Measurements from ENCODE around the gene DLGAP1.

The DLGAP1 gene

DNA sequence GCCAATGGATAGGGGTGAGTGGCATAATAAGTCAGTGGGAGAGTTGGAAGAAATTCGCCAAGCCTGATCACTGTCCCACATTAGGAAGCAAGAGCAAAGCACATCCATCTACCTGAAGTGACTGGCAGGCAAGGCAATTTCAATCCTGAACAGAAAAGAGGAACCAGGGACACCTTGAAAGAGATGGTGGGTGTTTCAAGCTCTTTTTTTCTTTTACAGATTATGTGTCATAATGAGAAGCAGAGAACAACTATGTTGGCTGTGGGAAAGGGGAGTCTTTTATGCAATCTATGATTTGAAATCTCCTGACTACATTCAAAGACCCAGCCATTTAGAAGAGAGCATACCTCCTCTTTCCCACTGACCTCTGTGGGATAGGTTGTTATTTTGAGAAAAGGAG lies 941.6 kb downstream of the DLGAP1 start:
- DNase-seq = no peak

DNA sequence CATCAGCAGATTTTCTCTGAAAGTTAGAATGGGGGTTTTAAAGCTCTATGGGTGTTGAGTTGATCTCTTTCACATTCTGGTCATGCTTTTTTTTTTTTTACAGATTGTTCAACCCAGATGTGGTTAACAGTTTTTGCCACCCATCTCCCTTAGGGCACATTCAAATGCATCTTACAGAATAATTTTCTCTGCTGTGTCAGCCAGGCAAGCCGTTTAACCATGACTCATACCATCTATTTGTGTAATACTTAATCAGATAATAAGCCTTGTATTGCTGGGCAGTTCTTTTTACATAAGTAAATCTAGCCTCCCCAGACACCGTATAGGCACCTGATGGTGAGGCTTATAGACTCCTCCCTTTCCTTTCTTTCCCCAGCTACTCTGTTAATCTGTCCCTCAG lies 943.1 kb downstream of the DLGAP1 start:
- DNase-seq = peak; percentile 51

DNA sequence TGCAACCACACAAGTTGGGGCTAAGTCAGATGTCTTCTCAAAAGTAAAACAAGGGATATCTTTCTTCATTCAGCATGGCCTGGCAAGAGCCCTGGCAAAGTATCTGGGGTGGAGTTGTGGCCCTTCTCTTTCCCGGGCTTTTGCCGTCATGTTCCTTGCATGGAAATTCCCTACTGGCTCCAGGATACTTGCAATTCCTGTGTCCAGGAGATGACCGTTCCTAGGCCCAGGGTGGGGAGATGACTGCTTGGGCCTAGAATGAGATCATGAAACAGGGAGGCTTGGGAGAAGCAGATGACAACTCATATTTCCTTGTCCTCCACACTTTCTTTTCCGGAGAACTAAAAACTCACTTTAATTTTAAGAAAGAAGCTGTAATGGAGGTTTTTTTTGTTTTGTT lies 944.2 kb downstream of the DLGAP1 start:
- DNase-seq = no peak

DNA sequence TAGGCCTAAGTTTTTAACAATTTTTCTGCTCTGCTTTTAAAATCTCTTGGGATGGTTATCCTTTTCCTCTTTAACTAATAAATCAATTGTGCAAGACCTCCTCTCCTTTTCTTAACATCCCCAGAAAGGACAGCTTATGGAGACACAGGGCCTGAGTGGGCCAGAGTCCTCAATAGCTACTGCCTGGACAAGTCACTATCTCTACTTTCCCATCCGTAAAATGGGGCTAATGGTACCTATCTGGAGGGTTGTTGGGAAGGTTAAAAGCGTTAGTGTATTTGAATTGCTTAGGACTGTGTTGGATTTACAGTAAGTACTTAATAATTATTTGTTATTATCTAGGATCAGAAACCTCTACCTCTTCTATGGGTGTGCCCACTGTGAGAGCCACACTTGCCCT lies 945.1 kb downstream of the DLGAP1 start:
- DNase-seq = no peak

DNA sequence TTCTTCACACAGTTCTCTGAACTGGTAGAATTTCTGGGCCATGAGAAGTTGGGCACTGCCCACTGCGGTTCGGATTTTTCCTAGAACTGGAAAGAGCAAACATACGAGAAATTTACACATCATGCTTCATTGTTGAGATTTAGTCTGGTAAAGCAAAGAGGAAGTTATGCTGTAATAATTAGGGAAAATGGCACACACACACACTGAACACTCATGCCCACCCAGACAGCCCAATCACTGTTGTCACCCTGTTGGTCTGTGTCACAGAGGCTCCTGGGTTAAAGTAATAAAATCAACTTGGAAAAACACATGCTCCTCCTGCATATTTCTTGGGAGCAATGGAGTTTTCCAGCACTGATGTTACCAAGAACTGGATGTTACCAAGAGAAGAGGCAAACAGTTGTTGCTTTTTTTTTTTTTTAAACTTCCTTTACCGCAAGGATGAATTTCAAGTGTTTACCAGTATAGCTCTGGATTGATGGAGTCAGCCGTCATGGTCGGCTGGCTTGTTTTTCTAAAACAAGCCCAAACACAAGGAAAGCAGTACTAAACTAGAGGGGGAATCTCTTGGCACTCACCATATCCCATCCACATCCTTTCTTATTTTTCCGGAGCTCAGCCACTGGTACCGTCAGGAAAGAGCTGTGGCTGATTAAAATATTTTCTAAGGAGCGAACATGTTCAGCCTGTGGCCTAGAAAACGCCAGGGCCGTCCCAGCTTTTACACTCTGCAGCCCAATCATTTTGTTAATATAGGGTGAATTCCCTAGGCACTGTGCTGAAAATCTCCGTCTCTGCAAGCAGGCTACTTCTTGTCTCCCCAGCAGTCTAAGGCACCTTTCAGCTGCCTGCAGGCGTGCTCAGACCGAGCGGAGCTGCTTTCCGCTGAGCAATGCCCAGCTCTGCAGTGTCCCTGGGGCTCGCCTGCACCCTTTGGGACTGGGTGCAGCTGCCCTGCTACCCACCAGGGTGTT lies 946.2 kb downstream of the DLGAP1 start:
- peak; percentile 27 for DNase-seq

DNA sequence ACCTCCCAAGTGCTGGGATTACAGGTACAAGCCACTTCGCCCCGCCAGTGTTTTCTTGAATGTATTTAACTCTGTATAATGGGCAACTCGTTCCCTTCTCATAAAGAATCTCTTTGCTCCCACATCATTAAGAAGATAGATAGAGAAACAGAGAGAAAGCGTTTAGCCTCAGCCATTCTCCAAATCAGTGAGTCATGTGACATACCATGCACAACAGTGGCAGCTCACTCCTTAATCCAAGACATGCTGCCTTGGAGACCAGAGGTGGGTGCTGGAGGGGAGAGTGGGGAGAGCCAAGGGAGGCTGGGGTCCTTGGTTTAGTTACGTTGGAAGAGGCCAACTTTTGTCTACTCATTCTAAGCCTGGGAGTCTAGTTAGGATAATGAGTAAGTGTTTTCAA lies 950.5 kb downstream of the DLGAP1 start:
- no peak for DNase-seq

DNA sequence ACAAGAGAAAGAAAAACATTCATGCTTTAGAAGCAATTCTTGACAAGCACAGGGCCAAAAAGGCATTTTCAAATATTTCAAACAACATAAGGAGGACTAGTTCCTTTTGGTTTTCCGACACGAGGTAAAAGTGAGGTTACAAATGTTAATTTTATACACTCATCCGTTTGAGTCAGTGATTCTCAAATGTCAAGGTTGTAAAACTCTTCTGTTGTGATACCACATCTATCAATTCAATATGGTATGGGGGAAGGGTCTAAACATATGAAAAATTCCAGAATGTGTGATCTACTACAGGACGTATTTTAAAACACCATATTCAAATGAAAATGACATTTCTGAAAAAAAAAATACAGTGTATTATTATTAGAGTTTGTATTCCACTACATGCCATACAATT lies 952.5 kb downstream of the DLGAP1 start:
- no peak for DNase-seq

DNA sequence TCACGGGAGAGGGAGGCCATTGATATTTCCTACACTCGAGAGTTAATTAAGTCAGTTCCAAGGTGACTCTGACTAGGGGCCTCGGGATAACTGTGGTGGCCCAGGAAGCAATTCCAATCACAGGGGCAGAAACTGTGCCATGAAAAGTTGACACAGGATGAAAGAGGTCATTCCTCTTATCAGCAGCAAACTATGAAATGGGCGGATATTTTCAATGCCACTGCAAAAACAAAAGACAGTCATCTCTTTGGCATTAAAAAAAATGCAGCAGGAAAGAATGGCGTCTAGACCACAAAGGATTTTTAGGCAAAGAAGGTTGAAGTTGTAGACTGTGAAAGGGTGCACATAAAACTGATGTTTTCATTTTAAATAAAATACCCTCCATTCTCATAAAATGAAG lies 955.1 kb downstream of the DLGAP1 start:
- no peak for DNase-seq

DNA sequence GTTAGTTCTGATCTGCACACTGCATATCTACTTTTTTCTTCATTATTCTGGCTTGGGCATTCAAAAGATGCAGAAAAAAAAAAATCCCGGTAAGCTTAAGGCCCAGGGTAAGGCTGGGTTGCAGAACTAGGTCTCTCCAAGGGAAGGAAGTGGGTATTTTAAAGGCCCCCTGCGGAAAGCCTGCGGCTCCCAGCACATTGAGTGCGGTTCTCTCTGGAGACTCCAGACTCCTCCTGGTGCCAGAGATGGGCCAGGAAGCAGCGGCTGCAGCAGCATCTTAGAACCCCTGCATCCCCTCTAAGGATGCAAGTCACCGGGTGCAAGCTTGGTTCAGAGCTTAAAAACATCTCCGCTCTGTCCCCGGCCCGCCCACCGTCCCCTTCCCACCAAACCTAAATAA lies 955.6 kb downstream of the DLGAP1 start:
- DNase-seq = peak; percentile 37

DNA sequence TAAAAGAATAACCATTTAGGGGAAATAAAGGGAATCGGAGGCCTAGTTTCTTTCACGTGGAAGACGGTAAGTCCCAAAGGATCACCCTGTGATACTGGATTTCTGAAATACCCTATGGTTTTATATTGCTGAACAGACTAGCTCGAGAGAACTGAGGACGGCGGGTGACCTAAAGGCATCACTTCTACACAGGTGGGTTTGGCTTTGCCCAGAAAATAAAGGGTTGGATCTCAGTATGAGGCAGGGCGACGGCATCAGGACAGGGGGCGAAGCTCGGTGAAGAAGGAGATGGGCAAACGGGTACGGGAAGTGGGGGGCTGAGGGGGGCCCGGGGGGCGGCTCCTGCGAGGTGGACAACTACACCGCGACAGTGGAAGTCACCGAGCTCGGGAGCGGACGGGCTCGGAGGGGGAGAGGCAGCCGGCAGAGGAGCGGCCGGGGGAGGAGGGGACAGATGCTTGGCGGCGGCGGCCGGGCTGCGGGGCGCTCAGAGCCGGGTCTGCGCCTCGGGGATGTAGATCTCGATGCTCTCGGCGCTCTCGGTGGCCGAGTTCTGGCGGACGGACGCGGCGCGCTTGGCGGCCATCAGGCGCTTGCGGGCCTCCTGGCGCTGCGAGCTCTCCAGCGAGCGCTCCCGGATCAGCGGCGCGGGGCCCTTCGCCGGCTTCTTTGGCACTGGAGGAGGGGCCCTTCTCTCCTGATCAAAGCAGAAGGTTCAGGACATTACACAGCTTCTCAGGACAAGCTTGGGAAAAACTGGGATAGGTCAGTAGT lies 956.2 kb downstream of the DLGAP1 start:
- DNase-seq = no peak

DNA sequence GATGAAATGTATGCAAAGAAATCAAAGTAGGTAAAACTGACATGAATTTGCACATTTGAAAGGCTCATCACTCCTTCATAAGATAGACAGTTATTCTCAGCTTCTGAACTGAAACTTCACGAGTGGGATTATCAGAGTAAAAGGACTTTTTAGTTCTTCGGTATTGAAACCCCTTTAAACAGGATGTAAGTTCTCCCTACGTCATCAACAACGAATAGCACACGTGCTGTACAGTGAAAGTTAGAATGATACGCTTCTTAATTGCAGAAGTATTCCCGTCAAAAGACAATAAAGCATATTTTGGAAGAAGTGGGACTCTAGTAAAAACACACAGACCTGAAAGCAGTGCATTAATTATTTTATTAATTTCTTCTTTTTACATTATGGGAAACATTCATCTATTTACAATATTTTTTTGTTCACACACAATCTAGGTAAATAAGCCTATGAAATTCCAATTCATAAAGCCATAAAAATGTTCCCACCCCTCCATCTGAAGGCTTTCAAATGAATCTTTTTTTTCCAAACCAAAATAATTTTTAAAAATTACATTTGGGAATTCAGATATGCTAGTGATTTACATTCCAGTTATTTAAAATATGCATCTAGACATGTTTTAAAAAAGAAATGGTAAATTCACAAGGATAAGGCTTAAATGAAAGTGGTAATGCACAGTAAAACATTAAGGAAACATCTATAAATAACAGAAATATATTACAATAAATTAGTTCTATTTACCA lies 959.2 kb downstream of the DLGAP1 start:
- DNase-seq = no peak

DNA sequence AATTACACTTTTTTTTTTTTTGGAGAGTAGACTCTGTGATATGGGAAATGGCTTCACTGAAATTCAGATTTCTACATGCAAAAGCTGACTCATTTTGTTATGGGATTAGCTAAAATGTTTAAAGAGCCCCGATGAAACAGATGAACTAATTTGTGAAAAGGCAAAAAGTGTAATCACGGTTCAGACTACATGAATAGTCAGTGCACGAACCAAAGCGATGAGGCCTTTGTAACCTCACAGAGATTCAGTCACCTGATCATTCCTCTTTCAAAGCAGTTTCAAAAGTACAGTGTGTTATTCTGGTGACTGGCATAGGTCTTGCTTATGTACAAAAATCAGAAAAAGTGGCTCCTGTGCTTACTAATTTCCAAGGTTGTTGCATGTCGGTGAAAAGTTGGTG lies 960.5 kb downstream of the DLGAP1 start:
- DNase-seq = no peak

DNA sequence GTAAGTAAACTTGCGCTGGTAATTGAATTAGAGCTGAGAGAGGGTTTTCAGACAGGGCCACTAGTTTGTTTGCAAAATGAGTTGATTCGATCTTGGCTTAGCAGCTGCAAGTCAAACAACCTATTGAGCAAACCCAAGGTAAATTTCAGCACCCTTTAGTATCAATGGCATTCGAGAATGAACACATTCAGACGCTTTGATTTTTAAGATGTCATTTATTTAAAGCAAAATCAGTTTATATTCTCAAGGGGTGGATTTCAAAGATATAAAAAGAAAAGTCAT lies 960.9 kb downstream of the DLGAP1 start:
- no peak for DNase-seq

DNA sequence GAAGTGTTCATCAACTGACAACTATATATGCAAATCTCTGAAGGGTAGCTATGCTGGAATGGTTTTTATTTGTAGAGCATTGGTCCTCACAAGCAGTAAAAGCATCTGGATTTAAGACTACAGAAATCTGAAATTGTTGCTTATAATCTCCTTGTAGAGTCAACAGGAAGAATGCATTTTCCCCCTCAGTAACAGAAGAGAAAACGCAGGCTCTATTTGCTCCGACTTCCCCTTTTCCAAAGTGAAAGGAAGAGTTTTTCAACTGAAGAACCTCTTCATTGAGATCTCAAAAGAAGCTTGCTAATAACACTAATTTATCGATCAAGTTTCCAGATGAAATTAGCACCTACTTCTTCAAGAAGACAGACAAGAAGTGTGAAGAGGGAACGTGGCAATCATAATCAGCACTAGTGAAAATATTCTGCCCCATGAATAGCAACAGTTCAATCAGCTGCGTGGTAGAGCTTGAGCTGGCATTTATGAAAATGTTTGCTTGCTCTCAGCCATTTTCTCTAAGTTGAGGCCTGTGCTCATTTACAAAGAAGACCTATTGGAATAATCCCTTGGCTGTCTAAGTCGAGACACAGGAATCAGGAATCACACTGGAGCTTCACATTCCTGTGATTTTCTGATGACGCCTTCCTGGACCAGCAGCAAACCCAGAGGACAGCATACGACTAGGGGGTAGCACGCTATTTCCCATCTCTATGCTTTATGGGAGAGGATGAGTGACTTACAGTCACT lies 961.4 kb downstream of the DLGAP1 start:
- peak; percentile 57 for DNase-seq

DNA sequence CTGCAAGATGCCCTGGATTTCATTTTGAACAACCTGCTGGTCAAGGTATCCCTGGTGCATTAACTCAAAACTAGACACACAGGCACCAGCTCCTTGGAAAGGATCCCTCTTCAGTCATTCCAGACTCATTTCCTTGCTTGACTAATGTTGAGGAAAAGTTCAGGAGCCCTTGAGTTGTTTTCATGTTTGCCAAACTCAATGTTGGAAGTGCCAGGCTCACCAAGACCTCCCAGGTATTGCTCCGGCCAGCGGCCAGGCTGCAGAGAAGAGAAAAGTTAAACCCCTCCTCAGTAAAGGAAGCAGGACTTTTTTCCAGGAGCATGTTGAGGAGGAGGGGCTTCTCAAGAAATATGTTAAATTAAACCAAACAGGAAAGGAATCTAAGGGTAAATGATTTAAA lies 962.4 kb downstream of the DLGAP1 start:
- no peak for DNase-seq

DNA sequence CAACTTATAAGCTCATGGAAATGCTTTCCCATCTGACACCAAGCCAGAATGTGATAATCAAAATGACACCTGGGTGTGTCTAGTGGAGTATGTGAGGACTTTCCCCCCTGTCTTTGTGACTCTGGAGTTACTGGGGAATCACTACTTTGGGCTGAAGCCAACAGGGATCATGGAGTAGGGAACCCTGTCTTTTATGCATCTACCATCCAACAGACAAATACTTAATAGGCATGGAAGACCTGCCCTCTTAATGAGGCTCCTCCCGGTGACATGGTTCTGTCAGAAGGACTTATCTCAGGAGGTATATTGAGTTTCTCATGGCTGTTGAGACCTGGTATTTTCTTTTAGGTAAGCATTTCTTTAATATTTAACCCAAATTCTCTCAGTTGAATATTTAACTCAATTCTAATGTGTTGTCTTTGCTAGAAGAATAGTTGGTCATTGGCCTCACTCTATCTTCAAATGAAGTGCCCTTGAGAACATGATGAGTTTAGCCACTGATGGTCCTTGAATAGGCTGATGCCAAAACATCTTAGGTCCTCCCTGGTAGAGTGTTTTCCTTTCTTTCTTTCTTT lies 963.0 kb downstream of the DLGAP1 start:
- no peak for DNase-seq

DNA sequence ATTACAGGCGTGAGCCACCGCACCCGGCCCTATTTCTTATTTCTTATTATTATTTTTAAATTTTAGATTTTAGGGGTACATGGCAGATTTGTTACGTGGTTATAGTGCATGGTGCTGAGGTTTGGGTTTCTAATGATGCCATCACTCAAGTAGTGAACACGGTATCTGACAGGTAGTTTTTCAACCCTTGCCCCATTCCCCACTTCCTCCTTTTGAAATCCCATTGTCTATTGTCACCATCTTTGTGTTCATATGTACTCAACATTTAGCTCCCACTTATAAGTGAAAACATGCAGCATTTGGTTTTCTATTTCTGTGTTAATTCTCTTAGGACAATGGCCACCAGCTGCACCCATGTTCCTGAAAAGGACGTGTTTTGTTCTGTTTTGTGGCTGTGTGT lies 965.6 kb downstream of the DLGAP1 start:
- DNase-seq = no peak

DNA sequence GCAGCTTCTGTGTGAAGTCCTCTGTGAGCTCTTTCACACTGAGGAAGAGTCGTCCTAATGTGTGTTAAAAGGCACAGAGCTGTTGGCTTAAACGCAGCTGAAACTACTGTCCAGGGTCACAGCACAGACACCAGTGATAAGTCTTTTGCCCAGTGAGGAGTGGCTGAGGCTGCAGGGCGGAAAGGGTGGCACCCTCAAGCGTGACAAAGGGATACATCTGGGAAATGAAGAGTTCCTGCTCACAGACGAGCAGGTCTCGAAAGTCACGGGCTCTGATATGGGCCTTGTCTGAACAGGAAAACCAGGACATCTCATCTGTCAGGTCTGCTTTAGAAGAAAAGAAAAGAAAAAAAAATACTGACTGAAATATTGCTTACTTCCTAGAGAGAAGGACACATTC lies 968.6 kb downstream of the DLGAP1 start:
- no peak for DNase-seq

DNA sequence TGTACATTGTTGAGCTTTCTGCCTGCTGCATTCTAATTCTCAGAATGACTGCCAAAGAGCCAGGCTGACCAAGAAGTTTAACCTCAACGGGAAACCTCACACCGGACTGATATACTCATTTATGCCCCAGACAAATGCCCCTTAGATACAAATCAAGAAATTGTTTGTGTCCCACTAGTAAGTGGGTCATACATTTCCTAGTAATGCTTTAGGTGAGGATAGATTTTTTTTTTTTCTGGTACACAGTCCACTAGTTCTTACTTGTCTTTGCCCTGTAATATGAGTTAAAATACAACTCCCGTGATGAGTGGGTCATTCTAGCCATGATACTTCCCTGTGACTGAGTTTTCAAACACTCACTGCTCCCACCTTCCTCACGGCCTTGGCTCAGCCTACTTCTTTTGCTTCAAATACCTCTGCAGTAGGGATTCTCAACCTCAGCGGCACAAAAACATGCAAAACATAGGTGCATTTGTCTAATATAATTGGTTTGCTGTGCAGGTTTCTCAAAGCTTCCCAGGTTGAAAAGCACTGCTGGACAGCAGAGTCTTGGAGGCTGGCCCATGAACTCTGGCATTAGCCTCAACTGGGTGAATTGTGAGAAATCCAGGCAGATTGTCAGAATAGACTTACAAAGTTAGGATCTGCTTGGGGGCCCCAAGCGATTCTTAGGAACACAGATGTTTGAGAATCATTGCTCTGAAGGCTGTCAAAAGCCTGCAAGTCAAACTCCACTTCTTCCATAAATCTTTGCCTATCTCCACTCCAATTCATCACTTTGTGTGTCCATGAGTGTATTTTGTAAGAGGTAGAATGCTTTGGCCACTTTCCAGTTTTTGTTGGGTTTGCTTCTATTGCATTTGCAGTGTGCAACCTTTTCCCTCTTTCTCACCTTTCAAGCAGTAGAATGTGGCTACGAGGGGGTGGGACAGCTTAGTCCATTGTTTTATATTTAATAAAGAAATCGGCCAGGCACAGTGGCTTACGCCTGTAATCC lies 969.7 kb downstream of the DLGAP1 start:
- no peak for DNase-seq

DNA sequence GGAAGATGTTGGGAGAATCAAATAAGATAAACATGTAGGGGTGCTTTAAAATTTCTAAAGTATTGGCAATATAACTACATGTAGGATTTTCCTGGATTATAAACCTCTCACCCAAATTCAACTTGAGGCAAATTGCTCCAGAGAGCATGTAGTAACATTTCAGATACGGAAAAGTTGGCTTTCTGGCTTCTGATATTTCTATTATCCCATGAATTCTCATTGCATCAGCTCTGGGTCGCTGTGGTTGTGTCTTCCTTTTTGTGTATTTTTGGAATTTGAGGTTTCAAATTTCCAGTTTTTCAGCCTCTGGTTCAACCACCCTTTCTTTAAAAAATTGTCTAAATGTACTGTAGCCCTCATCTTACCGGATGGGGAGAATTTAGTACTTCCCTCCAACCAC lies 972.8 kb downstream of the DLGAP1 start:
- no peak for DNase-seq

DNA sequence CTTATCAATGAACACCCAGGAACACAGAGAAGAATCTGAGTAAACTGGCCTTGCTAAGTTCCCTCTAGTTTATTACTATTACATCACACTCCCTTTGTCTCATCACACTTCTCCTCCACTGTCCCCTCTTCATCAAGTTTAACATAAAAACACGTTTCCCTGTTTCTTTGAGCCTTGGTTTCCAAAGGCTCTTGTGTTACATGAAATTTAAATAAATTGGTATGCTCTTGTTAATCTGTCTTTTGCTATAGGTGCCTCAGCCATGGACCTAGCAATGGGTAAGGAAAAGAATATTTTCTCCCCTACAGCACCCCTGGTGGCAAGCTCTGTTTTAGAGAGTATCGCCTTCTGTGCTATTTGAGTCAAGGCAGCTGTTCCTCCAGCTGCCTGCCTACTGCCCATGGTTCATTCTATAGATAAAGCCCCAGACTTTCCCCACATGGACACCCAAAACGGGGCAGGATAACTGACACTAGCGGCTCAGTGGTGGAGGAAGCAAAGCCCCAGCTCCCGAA lies 973.4 kb downstream of the DLGAP1 start:
- DNase-seq = peak; percentile 53
